HG03469 (cell line): ENCODE results near the gene CASK.
A peak's percentile ranks its signal among the peaks of the same experiment; 100 is the strongest.
"Not testable (repeated sequence)": the region's sequence is repeated elsewhere in the genome, so short reads cannot be mapped to it uniquely, and the experiment has no call there.

Source experiments
- ATAC-seq: cut with Tn5 transposase; IDR thresholded peaks from one replicate; pipeline ENCODE4 v1.9.1; 2021; ENCODE audit warnings: mild to moderate bottlenecking, moderate library complexity, moderate number of reproducible peaks; ENCODE audit not compliant: unreplicated experiment

The CASK gene

GRCh38 chrX:41737065-41737464, 186.3 kb downstream of the CASK start:
- no peak for ATAC-seq

GRCh38 chrX:41734530-41734929, 188.8 kb downstream of the CASK start:
- ATAC-seq: no peak

GRCh38 chrX:41733939-41734338, 189.4 kb downstream of the CASK start:
- peak; percentile 94 for ATAC-seq

- ATAC-seq: no peak
Observed at GRCh38 chrX:41732260-41732659, 191.1 kb downstream of the CASK start.

- no peak for ATAC-seq
Observed at GRCh38 chrX:41730081-41730480, 193.3 kb downstream of the CASK start.

GRCh38 chrX:41728125-41728524, 195.2 kb downstream of the CASK start:
- ATAC-seq: no peak

GRCh38 chrX:41723826-41724225, 199.5 kb downstream of the CASK start, which contains the start of gene GPR82:
Gene GPR82 (plus strand): TSS chrX:41724181. CDS start chrX:41727027, 2,846 bp downstream.
- ATAC-seq: no peak

- ATAC-seq: no peak
Observed at GRCh38 chrX:41722816-41723618, 200.3 kb downstream of the CASK start.

- no peak for ATAC-seq
Observed at GRCh38 chrX:41722214-41722613, 201.1 kb downstream of the CASK start.

- ATAC-seq: no peak
Observed at GRCh38 chrX:41721590-41721989, 201.8 kb downstream of the CASK start.

- ATAC-seq: peak; percentile 86
Observed at GRCh38 chrX:41720125-41720779, 203.1 kb downstream of the CASK start.

GRCh38 chrX:41719610-41720009, 203.7 kb downstream of the CASK start:
- not testable (repeated sequence) for ATAC-seq

GRCh38 chrX:41718481-41719235, 204.7 kb downstream of the CASK start:
- ATAC-seq: no peak

- ATAC-seq: no peak
Observed at GRCh38 chrX:41716767-41717473, 206.4 kb downstream of the CASK start.

- no peak for ATAC-seq
Observed at GRCh38 chrX:41716222-41716621, 207.1 kb downstream of the CASK start.

GRCh38 chrX:41711021-41711667, 212.2 kb downstream of the CASK start:
- no peak for ATAC-seq

- ATAC-seq: no peak
Observed at GRCh38 chrX:41708486-41708885, 214.9 kb downstream of the CASK start.

GRCh38 chrX:41707218-41707617, 216.1 kb downstream of the CASK start:
- no peak for ATAC-seq

GRCh38 chrX:41705680-41706374, 217.5 kb downstream of the CASK start:
- ATAC-seq: peak; percentile 82

- ATAC-seq: no peak
Observed at GRCh38 chrX:41705042-41705441, 218.3 kb downstream of the CASK start.
